ENCODE data around the gene MS4A15.
"Not testable (repeated sequence)": the region's sequence is repeated elsewhere in the genome, so short reads cannot be mapped to it uniquely, and the experiment has no call there.

MS4A15 gene

GRCh38 chr11:60810151-60810550, 53.5 kb downstream of the MS4A15 start:
- no peak for DNase-seq

- no peak for DNase-seq
Measured at GRCh38 chr11:60810569-60810968, 53.9 kb downstream of the MS4A15 start.

GRCh38 chr11:60813324-60813723, 56.7 kb downstream of the MS4A15 start:
- no peak for DNase-seq

GRCh38 chr11:60814112-60814511, 57.4 kb downstream of the MS4A15 start:
- DNase-seq, result no peak

GRCh38 chr11:60816590-60817157, 60.0 kb downstream of the MS4A15 start:
- DNase-seq, result no peak

- DNase-seq, result no peak
Measured at GRCh38 chr11:60818057-60818456, 61.4 kb downstream of the MS4A15 start.

GRCh38 chr11:60821827-60822599, 65.3 kb downstream of the MS4A15 start:
- DNase-seq, result no peak

- DNase-seq, result not testable (repeated sequence)
Measured at GRCh38 chr11:60823745-60824306, 67.2 kb downstream of the MS4A15 start.

- no peak for DNase-seq
Measured at GRCh38 chr11:60825118-60825517, 68.5 kb downstream of the MS4A15 start.

- DNase-seq, result no peak
Measured at GRCh38 chr11:60825790-60826189, 69.1 kb downstream of the MS4A15 start.

Data from CD4-positive, alpha-beta T cell treated with Interleukin-12 subunit alpha and Interleukin-12 subunit beta, for 1 hour (primary cell).